Stimulated activated CD4-positive, alpha-beta T cell treated with anti-CD3 and anti-CD28 coated beads, Interleukin-15, amount 100 ng/mL, for 48 hours (primary cell): Measurements from ENCODE around the gene EYA4.

Source experiments
- DNase-seq, 2 donors: peaks; one replicate each; pipeline ENCODE4 v3.0.0-alpha.2; 2020; ENCODE audit warnings: low read depth in 2 of 2

EYA4 gene

GRCh38 chr6:133242637-133243585 is 1.8 kb downstream of the EYA4 start:
- DNase-seq = no peak

DNA sequence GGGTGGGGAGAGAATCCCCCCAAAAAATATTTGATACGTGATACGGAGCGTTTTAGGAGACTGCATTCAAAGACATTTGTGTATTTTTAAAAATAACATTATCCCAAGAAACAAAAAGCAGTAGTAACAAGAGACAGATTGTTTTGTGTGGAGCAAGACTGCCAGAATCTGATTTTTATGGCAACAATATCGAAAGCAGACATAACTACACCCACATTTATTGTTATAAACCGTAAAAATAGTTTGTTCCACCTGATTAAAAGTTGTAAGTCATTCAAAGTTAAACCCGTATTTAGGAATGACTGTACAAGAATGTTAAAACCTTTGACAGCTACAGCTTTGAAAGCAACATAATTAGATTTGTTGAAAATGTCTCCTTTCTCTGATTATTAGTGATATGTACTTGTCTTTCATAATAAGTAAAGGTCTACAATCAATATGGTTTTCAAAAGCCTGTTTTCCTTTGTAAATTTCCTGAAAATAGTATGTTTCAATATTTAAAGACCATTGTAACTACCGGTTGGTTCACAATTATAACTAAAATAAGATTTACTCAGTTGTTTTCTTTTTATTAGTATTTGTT is 2.7 kb downstream of the EYA4 start:
- DNase-seq = no peak

DNA sequence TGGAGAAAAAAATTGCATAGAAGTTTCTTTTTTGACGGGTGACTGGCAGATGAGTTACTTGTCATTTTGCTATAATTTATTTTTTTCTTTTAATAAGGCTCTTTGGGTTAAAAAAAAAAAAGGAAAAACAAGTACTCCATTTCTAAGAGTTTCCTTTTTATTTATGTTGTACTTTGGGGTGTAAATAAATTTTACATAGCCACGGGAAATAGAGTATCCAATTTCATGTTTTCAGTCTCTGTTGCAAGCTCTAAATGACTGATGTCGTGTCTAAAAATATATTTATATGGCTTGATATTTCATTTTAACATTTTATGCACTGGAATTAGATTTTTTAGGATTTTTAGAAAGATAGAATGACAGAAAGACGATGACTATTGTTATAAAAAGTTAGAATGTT is 3.4 kb downstream of the EYA4 start:
- no peak for DNase-seq

GRCh38 chr6:133245007-133245406 is 3.9 kb downstream of the EYA4 start:
- no peak for DNase-seq

DNA sequence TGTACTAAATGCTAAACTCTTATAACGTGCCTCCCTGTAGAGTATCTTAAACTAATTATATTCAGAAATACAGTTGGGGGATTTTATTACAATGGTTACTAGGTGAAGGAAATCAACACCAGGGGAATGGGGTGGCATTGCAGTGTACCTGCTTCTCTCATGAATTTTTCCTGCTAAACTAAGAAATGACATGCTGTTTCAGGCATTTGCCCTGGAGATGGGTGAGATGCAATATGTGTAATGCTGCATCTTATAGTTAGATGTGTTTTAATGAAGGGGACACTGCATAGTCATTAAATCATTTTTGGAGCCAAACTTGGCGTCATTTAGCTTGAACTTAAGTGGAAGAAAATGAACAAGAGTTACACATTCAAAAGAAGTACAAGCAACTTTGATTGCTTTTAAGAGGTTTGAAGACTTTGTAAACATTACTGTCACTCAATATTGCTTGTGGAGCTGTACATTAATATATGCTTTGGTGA is 4.3 kb downstream of the EYA4 start:
- no peak for DNase-seq

DNA sequence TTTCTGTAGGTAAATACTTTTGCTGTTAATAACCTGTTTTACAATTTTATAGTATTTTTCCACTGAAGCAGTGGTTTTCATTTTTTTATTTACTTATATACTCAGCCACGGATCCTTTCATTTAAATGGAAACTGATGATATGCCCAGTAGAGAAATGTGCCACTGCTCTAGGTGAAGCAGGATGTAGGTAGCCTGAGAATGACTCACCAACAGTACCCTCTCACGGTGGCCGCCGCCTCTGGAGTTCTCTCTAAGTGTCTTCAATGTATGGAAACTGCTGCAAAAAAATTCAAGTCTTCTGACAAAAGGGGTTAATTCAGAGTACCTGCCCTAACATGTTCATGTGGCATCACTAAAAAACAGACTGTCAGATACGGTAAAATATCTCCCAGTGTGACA is 6.4 kb downstream of the EYA4 start:
- no peak for DNase-seq

GRCh38 chr6:133248241-133249001 is 7.3 kb downstream of the EYA4 start:
- DNase-seq = no peak

GRCh38 chr6:133251688-133252087 is 10.5 kb downstream of the EYA4 start:
- DNase-seq = no peak

DNA sequence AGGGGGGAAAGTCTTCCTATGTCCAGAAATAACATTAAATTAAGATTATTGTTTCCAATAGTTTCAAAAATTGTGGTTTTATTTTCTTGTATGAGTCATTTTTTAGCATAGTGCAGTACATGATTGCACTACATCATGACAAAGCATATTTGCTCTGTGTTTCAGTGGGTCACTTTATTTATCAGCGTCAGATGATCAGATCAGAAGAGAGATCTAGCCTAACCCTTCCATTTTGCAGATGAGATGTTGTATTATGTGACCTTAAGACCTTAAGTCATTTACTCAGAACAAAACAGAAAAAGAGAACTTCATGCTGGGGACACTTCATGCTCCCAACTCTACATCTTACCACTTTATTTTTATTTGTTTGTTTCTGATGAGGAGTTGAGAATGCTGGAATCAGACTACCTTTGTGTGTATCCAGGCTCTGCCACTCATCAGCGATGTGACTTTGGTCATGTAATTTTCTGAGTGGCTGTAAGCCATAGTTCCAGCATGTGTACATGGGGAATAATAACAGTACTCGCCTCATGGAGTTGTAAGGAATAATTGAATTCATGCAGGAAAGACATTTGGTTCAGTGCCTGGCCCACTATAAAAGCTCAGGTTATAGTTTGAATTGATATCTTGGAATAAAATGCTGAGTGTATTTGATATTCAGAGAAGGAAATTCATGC is 13.5 kb downstream of the EYA4 start:
- no peak for DNase-seq

DNA sequence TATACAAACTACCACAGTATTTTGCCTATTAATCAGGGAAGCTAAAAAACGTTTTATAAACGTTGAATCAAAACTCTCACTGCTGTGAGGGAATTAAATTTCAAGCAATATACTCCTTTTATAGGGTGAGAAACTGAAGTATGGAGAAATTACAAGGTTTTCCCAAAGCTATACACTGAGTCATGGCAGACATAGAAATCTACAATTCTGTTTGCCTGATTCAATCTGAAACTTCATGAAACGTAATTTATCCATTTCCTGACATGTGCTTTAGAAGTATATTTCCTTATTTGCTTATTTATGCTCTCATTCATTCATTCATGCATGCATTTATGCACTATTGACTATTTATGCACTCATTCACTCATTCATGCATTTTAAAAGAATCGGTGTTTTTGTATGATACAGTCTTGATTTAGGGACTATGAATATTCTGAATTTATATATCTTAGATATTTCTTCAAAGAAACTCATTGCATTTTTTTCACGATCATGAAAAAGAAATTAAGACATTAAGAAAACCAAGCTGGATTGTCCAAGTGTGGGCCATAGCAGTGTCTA is 16.5 kb downstream of the EYA4 start:
- no peak for DNase-seq

DNA sequence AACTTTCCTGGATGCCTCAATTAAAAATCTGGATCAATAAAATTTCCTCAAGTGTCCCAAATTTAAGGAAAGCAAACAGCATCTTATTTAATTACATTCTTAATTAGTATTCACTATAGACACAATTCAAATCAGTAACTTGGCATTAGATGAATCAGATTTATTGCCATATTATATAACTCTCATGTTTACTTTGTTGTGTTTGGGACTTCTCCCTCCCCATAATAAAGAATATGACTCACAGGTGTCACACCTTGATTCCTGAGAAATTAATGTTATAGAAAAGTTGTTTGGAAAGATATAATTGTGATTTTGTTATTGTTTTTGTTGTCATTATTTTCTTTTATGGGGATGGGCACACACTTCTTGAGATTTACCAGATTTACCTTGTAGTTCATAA is 18.4 kb downstream of the EYA4 start:
- DNase-seq = no peak

GRCh38 chr6:133262804-133263203 is 21.6 kb downstream of the EYA4 start:
- DNase-seq = no peak

DNA sequence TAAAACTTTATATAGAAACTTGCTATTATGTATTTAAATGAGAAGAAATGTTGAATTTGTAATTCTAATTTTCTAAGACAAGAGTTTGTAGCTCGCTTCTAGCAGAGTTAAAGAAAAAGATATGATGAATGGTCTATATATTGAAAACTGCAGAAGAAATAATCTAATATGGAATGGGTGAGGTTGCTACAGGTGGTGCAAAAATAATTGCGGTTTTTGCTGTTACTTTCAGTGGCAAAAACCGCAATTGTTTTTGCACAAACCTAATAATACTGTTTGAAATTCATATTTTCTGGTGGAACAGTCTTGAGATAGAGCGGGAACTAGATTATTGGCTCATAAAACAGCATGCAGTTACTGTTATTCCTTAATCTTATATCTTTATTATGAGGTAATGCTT is 23.9 kb downstream of the EYA4 start:
- no peak for DNase-seq

DNA sequence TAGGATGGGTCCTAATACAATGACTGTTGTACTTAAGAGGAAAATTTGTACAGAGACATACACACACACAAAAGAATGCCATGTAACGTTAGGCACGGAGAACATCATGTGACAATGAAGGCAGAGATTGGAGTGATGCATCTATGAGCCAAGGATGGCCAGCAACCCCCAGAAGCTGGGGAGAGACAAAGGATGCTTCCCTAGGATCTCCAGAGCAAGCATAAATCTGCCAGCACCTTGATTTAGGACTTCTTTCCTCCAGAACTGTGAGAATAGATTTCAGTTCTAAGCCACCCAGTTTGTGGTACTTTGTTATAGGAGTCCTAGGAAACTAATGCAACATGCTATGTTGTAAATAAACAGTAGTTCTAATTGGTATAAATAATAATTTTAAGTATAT is 25.0 kb downstream of the EYA4 start:
- no peak for DNase-seq

DNA sequence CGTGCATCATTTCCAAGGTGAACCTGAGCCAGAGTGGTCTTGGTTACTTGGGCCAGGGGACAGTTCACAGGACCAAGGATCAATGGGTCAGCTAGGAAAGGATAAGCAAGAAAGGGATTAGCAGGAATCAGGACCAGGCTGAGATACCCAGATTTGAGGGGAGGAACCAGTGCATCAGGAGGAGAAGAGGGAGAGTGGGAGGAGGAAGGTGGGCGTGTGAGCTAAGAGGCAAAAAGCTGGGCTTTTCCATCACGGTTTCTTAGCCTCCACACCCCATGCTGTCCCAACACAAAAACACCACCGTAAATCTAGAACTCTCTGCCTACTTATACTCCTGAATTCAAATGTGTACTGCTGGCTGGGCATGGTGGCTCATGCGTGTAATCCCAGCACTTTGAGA is 27.5 kb downstream of the EYA4 start:
- no peak for DNase-seq

DNA sequence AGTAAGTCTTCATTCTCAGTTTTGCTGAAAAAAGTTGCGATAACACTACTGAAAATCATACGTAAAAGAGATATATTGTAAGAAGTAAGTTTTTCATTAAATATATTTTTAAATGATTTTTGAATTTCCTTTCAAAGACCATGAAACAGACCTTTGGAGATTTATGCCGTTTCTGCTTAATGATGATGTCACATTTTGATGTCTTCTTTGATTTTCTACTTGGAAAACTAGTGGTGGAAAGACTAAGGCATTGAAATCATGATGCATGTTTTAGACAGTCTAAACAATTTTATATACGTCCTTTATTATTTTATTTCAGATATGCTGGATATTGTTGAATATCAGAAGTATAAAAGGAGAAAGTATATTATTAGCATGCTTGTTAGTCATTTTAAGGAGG is 33.7 kb downstream of the EYA4 start:
- DNase-seq = no peak

DNA sequence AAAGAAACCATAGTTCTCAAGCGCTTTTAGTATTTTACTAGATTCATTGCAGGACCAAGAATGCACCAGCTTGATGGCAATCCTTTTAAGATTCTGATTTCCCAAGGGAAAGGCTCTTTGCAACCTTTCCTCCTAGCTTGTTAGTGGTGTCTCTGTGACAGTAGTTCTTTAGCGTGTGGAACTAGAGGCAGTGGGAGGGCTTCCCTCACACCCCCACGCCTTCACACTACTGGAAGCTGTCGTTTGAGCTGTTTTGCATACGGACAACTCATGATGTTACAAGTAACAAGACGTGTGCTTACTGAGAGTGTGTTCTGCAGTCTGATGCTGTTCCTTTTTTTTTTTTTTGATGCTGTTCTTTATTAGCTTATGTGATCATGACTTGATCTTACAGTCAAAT is 34.1 kb downstream of the EYA4 start:
- DNase-seq = no peak

GRCh38 chr6:133277228-133277899 is 36.2 kb downstream of the EYA4 start:
- no peak for DNase-seq

- DNase-seq = no peak
Observed at GRCh38 chr6:133277900-133278545, 36.9 kb downstream of the EYA4 start.

- DNase-seq = no peak
Observed at GRCh38 chr6:133286765-133287164, 45.6 kb downstream of the EYA4 start.

- DNase-seq = no peak
Observed at GRCh38 chr6:133288662-133289061, 47.5 kb downstream of the EYA4 start.
